GM18907 (cell line): ENCODE data around the gene AKR1A1.
"Not testable (repeated sequence)": the region's sequence is repeated elsewhere in the genome, so short reads cannot be mapped to it uniquely, and the experiment has no call there.

Experiments used
- ATAC-seq: cut with Tn5 transposase; IDR thresholded peaks from one replicate; pipeline ENCODE4 v1.9.1; 2021; ENCODE audit warnings: mild to moderate bottlenecking, moderate library complexity; ENCODE audit not compliant: unreplicated experiment

AKR1A1 gene

GRCh38 chr1:45569571-45569961 lies 18.9 kb downstream of the AKR1A1 start:
- no peak for ATAC-seq

- ATAC-seq: no peak
These were observed 19.4 kb downstream of the AKR1A1 start for GRCh38 chr1:45569962-45570581.

GRCh38 chr1:45570631-45571030 lies 20.0 kb downstream of the AKR1A1 start:
- ATAC-seq: no peak

DNA sequence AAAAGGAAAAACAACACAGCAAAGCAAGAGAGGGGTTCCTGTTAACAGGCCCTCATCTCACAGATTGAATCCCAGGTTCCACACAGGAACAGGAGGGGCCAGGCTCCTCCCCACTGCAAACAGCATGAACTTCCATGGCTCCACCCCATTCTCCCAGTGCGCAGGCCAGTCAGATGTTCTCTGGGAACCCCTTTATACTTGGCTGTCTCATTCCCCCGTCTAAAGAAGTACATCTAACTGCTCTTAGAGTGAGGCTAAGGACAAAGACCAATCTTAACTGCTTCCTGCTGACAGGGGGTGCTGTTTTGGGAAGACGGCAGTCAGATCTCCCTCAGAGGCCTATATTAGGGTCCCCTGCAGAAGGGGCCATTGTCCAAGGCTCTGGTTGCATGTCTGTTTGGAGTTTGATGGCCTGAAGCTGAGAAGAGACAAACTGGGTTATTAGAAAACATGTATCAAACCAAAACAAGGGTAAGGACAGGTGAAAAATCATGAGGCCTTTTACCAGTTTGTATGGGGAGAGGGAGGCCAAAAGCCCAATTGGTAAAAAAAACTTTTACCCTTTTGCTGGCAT lies 22.7 kb downstream of the AKR1A1 start:
- ATAC-seq: no peak

GRCh38 chr1:45574105-45574626 lies 23.5 kb downstream of the AKR1A1 start:
- ATAC-seq: no peak

DNA sequence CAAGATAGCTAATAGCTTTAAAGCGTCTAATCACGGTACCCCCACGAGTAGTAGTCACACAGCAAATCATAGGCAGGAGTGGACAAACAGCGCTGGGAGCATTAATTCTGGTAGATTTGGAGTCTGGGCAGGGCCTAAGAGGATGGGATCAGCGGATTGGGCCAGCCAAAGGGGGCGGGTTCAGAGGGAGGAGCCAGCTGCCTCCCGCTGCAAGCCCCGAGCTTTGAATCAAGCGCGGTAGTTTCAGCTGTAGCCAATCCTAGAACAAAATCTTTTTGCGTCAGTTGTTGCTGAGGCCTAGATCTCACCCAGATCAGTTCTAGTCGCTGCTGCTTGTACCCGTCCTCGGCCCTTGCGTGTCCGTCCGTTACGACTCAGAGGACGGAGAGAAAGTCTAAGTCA lies 32.6 kb downstream of the AKR1A1 start:
- ATAC-seq: peak; percentile 76

- peak; percentile 59 for ATAC-seq
These were observed 33.2 kb downstream of the AKR1A1 start, which contains the start of gene NASP for GRCh38 chr1:45583666-45584350. Gene NASP (plus strand): TSS chr1:45584041. CDS start chr1:45584147, 106 bp downstream.

- ATAC-seq: peak; percentile 41
These were observed 33.9 kb downstream of the AKR1A1 start for GRCh38 chr1:45584351-45585109.

- no peak for ATAC-seq
These were observed 34.4 kb downstream of the AKR1A1 start for GRCh38 chr1:45585110-45585426.

- no peak for ATAC-seq
These were observed 35.0 kb downstream of the AKR1A1 start for GRCh38 chr1:45585496-45586075.

- ATAC-seq: no peak
These were observed 36.1 kb downstream of the AKR1A1 start for GRCh38 chr1:45586769-45587168.

- ATAC-seq: no peak
These were observed 39.2 kb downstream of the AKR1A1 start for GRCh38 chr1:45589861-45590260.

DNA sequence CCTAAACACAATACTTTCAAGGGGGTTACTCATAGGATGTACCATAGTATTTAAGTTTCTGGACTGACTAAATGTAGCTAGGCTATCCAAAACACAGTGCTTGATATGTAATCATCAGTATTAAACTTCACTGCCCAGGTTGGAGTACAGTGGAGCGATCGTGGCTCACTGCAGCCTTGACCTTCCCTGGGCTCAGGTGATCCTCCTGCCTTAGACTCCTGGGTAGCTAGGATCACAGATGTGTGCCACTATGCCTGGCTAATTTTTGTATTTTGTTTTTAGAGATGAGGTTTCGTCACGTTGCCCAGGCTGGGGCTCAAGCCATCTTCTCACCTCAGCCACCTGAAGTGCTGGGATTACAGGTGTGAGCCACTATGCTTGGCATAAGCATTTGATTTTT lies 43.8 kb downstream of the AKR1A1 start:
- ATAC-seq: no peak

DNA sequence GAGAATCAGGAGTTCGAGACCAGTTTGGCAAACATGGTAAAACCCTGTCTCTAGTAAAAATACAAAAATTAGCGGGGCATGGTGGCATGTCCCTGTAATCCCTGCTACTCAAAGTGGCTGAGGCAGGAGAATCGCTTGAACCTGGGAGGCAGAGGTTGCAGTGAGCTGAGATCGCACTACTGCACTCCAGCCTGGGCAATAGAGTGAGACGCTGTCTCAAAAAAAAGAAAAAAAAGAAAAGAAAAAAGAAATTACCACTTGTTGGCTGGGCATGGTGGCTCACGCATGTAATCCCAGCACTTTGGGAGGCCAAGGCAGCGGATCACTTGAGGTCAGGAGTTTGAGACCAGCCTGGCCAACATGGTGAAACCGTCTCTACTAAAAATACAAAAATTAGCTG lies 46.1 kb downstream of the AKR1A1 start:
- ATAC-seq: not testable (repeated sequence)

- ATAC-seq: no peak
These were observed 53.6 kb downstream of the AKR1A1 start for GRCh38 chr1:45604239-45604638.

DNA sequence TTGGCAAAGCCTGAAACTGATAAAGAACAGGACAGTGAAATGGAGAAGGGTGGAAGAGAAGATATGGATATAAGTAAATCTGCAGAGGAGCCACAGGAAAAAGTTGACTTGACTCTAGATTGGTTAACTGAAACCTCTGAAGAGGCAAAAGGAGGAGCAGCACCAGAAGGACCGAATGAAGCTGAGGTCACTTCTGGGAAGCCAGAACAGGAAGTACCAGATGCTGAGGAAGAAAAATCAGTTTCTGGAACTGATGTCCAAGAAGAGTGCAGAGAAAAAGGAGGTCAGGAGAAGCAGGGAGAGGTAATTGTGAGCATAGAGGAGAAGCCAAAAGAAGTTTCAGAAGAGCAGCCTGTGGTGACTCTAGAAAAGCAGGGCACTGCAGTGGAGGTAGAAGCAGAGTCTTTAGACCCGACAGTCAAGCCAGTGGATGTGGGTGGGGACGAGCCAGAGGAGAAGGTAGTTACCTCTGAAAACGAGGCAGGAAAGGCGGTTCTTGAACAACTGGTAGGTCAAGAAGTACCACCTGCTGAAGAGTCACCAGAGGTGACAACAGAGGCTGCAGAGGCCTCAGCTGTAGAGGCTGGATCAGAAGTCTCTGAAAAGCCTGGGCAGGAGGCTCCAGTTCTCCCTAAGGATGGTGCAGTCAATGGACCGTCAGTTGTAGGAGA lies 56.9 kb downstream of the AKR1A1 start:
- no peak for ATAC-seq

DNA sequence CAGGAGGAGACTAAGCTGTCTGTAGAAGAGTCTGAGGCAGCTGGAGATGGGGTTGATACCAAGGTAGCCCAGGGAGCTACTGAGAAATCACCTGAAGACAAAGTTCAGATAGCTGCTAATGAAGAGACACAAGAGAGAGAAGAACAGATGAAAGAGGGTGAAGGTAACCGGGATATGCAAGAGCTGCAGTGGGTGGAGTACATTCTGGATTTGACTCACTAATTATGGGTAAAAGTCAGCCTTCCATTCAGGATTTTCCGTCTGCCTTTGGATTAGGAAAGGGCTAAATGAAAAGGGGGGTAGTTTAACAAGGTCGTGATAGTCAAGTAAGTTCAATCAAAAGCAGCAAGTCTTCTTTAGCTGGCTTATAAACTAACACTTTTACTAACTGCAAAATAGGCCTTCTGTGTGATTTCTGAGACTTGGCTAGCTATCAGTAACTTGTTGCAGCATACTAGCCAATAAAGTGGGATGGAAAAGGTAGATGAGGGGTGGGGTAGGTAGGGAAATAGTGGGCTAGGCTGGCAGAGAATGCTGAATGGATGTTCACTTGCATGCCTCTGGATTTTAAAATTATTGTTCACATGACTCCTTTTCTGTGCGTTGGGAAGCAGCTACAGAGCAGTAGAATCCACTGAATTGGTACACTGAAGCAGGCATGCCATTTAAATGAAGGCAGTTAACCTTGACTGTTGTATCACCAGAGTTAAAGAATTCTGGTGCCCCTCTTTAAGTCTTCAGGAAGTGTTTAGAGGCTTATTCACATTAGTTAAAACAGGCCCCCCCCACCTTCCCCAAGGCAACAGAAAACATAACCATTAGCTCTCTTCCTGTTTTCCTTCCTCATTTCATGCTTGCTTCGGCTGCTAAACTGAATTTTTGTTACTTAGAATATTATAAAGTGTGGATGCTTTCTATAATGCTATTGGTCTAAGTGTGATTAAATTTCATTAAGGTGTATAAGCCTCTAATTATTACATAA lies 57.8 kb downstream of the AKR1A1 start:
- ATAC-seq: no peak

- no peak for ATAC-seq
These were observed 60.1 kb downstream of the AKR1A1 start for GRCh38 chr1:45610589-45611226.
